Measurements from ENCODE around the gene NAP1L4.

- no peak for TF ChIP-seq CTCF (IDR thresholded peaks at IDR 0.05 in 8 of 11, conservative IDR thresholded peaks at IDR 0.05 in 3 of 11)
- TF ChIP-seq POLR2A (IDR thresholded peaks at IDR 0.05) = no peak
Measured at GRCh38 chr11:3016861-3017260, 24.7 kb upstream of the NAP1L4 start.
